HG03066 (cell line): ENCODE data around the gene MYLK.

Experiments used
- ATAC-seq: cut with Tn5 transposase; IDR thresholded peaks from one replicate; pipeline ENCODE4 v1.9.1; 2021; ENCODE audit warnings: low read depth; ENCODE audit not compliant: unreplicated experiment

Gene MYLK

DNA sequence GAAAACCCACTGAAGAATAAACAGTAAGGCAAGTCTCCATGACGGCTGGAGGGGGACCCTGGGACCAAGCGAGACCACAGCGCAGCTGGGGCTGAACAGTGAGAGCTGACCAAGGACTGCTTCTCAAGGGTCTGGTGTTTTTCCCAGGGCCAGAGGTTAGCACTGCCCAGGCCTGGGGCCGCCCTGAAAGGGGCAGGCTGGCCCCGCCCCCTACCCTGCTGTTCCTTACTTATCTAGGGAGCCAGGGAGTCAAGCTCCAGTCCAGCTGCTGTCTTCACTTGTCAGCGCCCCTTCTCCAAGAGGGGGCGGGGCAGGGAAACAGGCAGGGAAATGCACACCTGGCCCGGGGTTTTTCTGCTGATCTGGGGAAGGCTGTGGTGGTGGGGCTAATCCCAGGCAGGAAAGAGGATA, 247.7 kb downstream of the MYLK start:
- ATAC-seq, result no peak

DNA sequence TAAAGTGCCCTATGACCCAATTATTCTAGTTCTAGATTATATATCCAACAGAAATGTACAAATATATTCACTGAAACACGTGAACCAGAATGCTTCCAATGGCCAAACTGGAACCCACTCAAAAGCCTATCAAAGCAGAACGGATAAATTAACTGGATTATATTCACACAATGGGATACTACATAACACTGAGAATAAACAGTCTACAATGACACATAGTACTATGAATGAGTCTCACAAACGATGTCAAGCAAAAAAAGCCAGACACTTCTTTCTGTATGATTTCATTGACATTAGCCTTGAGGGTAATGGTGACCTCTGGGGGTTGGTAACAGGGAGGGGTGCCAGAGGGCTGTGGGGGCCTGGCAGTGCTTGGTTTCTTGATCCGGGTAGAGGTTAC, 248.4 kb downstream of the MYLK start:
- ATAC-seq, result no peak

DNA sequence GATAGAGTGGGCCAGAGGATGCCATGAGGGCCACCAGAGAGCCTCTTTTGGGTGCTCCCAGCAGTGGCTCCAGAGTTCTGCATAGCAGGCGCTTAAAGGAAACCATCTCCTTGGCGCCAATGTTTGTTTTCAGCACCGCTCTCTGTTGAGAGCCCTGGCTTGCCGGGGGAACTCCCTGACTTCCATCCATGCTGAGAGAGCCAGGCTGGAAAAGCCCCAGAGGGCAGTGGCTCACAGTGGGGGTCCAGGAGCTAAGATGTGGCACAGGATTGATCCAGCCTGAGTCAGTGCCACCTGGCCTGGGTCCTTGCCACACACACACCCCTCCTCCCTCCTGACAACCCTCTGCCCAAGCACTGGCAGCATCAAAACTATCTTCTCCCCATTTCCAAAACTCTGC, 248.9 kb downstream of the MYLK start:
- no peak for ATAC-seq

DNA sequence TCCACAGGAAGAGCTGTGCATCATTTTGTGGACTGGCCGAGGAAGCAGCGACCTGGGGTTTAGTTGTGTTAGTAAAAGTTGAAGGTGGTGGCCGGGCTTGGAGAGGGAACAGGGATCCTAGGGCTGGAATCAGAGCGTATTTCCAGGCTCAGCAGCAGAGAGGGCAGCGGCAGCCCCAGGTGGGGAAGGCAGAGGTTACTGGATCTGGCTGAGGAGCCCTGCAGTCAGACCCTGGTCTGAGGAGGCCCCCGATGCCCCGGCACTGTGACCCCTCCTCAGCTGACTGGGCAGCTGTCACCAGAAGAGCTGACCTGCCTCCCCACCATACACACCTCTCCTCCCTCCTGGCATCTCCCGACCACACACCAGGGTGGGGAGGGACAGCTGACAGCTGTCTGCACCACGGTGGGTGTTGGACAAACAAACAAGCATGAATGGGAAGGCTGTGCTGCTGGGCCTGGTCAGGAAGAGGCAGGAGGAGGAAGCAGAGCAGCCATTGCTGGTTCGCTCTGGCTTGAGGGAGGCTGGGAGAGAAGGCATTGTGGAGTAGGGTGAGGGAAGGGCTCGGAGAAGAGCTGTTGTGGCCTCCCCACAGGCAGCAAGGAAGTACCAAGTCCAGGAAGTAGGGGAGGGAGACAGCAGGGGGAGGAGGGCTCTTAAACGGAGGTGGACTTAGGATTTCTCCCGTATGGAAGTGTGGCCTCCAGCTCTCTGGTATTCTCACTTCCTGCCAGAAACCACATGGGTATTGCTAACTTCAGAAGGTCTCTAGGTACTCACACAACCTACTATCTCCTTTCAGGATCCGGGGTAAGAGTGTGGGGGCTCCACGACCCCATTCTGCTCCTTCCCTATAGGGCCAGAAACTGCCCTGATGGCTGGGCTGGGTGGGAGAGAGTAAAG, 249.7 kb downstream of the MYLK start:
- no peak for ATAC-seq

DNA sequence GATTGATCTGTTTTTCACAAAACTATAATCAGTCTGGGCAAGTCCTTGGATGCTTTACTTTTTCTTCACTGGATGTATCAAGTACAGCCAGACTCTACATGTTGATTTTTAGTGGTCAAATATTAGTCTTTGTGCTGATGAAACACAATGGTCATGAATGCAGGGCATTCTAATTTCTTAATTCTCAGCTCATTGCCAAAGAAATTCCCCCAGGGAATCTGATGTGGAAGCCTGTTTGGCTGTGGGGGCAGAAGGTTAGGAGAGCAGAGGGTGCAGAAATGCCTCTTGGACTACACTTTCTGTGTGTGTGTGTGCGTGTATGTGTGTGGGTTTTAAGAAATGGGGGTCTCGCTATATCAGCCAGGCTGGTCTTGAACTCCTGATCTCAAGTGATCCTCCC, 250.6 kb downstream of the MYLK start:
- ATAC-seq, result no peak

DNA sequence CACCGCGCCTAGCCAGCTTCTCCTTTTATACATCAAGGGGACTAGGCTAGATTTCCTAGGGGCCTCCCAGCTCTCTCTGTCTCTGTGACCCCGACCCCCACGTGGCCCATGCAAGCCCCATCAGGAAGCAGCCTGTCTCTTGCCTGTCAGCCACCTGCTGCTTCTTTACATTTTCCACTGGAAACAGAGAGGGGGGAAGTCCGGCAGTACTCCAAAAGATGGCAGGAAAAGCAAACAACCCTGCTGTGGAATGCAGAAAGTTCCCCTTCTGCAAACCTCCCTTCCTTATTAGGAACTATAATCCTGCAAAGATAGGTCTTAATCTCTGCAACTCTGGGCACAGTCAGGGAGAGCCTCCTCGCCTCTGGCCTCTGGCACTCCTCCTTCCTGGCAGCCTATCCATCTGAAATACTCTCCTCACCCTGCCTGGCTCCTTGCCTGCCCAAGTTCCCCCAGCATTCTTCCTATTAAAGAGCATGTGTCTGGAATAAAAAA, 251.9 kb downstream of the MYLK start:
- no peak for ATAC-seq

DNA sequence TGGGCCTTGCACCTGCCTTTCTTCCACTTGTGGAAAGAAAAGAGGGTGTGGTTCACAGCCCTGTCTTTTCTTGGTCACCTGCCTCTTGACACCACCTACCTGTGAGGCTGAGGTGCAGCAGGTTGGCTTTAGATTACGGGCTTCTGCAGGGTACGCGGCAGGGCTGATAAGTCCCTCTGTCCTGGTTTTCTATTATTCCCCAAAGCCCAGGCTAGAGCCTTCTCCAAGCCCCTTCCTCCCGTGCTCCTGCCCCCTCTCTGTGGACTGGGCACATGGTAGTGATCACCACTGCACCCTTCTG, 254.4 kb downstream of the MYLK start:
- ATAC-seq, result no peak

DNA sequence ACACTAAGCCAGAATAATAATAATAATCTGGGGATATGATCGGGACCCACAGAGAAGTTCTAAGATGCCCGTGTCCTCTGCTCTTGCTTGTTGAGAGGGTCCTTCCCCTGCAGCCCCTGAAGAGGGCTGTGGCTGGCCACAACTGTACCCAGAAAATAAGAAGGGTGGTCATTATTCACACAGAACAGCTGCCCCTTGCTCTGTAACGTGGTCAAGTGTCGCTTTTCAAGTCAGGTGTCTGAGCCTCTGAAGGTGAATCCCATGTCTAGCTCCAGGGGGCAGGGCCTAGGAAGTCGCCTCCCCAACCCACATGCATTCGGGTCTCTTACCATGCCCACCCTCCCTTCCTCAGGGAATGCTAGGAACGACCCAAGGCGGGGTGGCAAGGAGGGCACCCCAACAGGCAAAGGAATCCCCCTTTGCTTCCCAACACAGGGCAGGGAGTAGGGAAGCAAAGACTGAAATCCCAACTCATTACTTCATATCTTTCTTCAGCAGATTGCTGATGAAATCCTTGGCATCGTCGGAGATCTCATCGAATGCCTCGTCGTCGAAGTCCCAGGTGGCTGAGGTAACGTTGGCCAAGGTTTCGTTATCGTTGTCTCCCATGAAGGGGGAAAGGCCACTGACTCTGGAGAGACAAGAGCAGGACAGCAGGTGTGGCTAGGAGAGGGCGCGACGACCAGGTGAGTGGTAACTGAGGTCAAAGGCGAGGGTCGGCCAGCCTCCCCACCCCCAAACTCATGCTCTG, 255.0 kb downstream of the MYLK start:
- no peak for ATAC-seq

DNA sequence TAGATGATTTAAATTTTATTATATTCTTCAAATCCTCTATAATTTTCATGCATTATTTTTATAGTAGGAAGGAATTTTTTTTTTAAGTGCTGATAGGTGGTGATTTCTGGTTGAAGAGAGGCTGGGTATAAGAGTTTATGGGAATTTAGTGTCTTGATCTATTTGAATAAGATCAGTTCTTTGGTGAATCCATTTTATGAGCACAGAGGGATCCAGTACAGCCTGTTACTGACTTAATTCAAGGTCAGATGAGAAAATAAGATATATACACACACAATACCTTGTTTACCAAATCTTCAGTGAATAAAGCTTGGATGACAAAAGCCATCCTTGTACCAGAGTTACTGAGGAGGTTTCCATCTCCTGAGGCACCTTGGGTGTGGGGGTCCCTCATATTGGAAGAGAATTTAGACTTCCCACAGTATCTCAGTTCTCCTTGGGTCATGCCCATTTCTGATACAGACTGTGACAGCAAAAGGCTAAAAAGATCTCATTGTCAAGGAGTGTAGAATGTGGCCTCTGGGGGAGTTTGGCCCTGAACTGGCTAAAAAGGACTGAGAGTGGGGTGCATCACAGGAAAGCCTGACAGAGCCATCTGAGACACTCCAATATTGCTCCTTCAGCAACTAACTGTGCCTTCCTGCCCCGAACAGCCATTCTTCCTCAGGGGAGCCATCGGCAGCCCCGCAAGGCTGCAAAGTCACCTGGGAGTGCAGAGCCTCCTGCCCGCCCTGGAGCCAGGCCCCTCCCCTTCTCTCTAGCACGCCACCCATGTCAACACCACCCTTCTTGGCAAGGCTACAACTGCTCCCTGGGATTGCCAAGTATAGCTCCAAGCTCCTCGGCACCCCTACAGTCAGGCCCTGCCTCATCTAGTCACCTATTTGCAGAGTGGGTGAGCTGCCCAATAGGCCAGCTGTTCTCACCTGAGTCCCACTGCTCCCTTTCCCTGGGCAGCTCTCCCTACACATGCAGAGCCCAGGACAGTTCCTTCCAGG, 256.2 kb downstream of the MYLK start:
- no peak for ATAC-seq

DNA sequence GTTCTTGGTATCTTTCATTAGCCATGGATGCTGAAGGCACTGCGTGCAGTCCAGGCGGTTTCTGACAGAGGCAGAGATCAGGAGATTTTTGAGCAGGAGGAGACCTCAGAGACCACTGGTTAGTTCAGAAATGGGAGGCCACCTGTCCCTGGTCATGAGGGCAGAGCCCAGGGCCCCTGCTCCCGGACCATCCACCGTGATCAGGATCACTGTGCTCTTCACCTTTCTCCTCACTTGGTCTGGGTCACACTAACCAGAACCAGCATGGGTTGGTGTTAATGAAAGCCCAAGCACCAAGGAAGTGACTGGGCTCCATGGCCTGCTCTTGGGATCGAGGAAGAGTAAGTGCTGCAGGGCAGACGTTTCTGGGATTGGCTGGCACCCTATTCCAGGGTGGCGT, 257.3 kb downstream of the MYLK start:
- ATAC-seq, result no peak

DNA sequence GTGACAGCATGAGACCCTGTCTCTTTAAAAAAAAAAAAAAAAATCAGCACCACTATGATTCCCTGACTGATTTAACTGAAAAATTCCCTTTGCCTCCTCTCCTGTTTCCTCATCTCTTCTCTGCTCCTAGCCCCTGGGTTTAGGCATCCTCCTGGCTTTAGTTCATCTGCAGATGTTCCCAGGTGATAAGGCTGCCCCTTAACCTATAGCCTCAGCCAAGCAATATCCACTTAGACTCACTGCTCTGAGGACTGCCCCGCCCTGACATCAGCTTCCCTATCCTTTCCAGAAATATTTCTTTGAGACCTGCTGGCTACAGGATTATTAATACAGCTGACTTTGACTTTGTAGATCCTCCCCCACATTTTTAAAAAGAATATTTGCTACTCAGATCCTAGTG, 259.8 kb downstream of the MYLK start:
- no peak for ATAC-seq

DNA sequence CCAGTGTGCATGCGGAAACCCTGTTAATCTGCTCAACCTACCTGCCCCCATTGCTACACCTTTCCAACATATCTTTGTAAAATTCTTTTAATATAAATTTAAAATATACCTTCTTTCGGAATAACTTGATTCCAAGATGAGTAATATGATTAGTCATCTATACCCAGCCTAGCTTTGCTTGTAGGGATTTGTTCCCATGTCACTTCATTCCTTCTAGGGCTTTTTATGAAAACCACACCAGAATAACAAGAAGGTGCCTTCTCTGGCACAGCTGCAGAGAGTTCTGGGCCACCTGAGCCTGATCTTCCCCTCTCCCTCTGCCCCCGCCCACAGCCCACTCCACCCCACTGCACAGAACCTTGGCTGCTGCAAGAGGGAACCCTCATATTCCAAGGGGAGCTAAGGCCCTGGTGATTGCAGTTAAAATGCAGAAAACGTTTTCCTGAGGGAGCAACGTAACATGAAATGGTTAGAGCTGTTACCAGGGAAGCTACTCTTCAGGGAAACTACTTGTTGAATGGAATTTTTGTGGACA, 260.7 kb downstream of the MYLK start:
- ATAC-seq, result no peak

DNA sequence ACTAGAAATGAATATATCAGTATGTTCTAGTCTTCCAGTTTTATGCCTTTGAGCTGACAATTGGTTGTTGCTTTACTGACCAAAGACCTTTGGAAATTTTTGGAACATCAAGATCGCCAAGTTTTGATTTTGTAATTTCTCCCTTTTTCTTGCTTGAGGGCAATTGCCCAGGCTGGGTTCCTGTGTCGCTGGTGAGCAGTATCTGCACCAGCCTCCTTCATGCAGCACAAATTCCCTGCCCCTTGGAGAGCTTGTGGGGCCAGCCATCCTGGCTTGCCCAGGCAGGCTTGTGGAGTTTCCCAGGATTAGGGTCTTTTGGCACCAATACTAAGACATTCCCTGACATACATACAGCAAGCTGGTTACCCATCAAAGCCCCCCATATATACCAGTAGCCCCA, 261.4 kb downstream of the MYLK start:
- no peak for ATAC-seq

DNA sequence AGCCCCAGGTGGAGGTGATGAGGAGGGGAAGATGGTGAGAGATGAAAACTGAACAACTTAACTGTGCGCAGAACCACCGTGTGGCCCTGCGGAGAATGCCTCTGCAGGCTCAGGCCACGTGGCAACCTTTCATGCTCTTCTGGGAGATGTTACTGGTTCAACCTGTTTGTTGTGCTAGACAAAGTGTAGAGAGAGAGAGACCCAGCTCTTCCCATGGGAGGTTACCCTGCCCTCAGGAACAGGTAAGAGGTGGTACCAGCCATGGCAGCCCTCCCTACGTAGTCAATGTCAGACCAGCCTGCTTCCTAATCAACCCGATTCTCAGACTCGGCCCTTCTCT, 262.3 kb downstream of the MYLK start:
- ATAC-seq, result no peak

DNA sequence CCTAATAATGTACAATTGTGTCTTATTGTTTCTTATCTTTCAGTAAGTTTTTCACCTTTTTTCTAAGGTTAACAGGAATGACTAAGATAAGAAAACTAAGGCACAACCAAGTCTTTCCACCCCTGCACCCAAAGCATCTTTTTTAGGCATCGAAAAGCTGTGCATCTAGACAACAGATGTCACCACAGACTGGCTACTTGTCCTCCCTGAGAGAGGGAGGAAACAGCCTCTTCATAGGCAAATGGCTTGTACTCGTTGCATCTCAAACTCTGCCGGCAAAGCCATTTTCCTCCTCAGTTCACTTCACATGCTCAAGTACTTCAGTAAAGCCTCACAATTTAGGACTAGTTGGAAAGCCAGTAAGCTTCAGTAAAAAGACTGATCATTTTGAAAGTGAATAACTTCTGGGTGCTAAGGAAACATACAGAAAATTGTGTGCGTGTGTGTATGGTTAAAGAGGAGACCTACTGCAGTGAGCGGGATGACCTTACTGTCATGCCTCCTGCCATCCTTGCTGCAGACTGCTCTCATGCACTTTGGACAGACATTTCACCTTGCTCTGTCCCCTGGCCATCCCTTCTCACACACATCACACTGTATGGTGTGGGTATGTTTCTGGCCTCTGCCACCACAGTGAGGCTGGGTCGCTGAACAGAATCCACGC, 262.8 kb downstream of the MYLK start:
- no peak for ATAC-seq

DNA sequence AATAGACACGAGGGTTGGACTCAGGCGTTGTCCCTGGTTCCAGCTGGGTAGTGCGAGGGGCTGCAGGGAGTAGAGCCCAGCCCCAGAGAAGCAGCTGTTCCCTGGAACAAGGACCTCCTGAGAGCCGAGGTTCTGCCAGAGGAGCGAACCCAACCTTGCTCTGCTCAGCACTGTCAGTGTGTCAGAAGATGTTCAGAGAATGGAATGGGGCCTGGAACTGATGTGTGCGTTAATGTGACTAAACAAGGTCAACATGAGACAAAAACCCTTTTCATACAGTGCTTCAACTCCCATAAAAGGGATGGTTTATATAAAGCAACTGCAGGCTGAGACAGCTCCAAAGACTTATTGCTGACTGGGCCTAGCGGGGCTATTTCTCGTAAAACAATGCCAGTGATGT, 263.8 kb downstream of the MYLK start:
- no peak for ATAC-seq

DNA sequence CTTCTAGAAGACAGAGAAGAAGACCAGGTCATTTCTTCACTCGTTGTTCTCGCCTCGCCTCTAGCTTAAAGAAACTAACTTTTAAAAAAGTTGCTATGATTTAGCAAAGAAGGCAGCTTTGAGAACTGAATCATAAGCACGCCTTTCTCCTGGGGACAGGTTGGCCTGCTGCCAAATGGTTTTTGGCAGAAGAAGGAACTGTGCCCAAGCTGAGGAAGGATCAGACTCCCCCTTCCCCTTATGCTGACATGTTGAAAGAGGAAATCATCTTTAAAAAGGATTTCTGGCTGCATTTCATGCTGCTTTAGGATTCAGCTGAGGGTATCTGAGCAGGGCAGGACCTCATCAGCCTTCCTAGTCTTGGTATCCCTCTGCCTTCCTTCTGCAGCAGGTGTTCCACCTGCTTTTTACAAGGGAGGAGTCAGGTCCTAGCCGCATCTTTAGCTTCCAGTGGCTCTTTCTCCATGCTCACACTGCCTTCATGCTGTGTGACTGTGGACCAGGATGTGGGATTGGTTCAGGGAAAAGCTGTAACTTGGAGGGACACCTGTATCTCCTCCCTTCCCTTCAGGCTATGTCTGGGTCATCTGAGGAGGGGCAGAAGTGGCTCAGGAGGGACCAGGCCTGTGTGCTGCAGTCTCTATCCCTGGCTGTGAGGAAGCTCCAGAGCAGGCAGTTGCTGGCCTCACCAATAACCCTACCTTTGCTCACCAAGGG, 265.2 kb downstream of the MYLK start:
- no peak for ATAC-seq

DNA sequence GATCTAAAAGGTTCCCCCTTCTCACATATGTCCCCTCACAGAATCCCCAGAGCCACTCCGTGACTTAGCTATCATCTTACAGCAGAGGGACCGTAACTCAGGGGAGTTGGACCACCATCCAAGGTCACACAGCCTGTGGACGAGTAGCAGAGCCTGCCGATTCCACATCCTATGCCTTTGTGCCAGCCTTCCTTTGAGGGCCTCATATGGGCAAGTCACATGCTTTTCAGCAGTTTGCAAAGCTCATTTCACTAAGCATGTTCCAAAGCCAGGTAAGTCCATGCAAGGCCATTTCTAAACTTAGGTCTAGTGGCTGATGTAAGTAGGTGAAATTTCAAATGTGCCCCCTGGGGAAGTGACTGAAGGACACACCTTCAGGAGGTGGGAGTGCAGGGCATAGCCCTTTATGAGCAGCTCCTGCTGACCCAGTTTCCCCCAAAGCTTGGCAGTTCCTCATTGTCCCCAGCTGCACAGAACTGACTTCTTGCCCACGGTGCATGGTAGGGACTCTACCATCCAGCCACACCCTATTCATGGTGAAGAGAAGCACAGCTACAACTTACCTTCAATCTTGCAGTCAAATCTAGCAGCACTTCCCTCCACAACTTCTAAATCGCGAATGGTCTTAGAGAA, 265.9 kb downstream of the MYLK start:
- ATAC-seq, result no peak

DNA sequence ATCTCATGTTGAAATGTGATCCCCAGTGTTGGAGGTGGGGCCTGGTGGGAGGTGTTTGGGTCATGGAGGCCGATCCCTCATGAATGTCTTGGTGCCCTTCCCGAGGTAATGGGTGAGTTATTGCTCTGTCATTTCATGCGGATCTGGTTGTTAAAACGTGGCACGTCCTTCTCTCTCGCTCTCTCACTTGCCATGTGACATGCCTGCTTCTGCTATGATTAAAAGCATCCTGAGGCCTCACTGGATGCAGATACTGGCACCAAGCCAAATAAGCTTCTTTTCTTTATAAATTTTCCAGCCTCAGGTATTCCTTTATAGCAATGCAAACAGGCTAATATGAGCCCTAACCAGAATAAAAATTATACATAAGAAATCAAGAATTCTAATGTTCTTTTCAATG, 267.5 kb downstream of the MYLK start:
- no peak for ATAC-seq
